ENCODE results near the gene UNC13A.
"Not testable (repeated sequence)": the region's sequence is repeated elsewhere in the genome, so short reads cannot be mapped to it uniquely, and the experiment has no call there.

The UNC13A gene

DNA sequence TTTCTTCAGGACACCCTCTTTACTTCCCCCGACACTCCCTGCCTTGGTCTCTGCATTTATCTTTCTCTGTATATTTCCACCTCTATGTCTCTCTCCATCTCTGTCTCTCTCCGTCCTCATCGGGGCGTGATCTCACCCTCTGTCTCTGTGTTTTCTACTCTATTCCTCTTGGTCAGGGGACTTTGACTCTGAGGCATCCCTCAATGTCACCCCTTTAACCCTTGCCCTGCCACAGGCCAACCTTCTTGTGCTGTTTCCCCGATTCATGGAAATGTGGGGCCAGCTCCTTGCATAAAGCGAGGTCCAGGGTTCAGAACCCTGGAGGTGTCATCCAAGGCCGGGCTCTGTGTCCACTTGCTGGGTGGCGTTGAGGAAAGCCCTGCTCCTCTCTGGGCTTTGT lies 85.9 kb downstream of the UNC13A start:
- no peak for DNase-seq
- Histone ChIP-seq H3K9ac (ENCODE audit: low read depth, low read length) (no peak overlapping the region), H3K9me3 (ENCODE audit: insufficient read depth, low read length, severe bottlenecking) (no peaks in the 10 kb centered on the region), H4K20me1 (ENCODE audit: insufficient read depth, low read length) (no peaks in the 10 kb centered on the region), H3K36me3 (ENCODE audit: insufficient read depth, low read length) (no peaks in the 10 kb centered on the region), H3K79me2 (ENCODE audit: insufficient read depth, low read length) (no peaks in the 10 kb centered on the region), H2AFZ (ENCODE audit: low read depth, low read length) (no peak overlapping the region), H3K4me3 (ENCODE audit: low read depth in 1 of 2, low read length in 2 of 2) (no peak overlapping the region), H3K27me3 (ENCODE audit: insufficient read depth, low read length, poor library complexity) (peaks cover 6% of the 10 kb centered on the region), H3K27ac (ENCODE audit: low read length) (no peak overlapping the region), H3K4me1 (ENCODE audit: insufficient read depth, low read length) (no peaks in the 10 kb centered on the region), H3K4me2 (ENCODE audit: insufficient read depth, low read length) (no peak overlapping the region)
- TF ChIP-seq EZH2 (IDR thresholded peaks at IDR 0.05; ENCODE audit: borderline replicate concordance, low read depth, low read length, severe bottlenecking): no peak
- TF ChIP-seq, protein P1, sequence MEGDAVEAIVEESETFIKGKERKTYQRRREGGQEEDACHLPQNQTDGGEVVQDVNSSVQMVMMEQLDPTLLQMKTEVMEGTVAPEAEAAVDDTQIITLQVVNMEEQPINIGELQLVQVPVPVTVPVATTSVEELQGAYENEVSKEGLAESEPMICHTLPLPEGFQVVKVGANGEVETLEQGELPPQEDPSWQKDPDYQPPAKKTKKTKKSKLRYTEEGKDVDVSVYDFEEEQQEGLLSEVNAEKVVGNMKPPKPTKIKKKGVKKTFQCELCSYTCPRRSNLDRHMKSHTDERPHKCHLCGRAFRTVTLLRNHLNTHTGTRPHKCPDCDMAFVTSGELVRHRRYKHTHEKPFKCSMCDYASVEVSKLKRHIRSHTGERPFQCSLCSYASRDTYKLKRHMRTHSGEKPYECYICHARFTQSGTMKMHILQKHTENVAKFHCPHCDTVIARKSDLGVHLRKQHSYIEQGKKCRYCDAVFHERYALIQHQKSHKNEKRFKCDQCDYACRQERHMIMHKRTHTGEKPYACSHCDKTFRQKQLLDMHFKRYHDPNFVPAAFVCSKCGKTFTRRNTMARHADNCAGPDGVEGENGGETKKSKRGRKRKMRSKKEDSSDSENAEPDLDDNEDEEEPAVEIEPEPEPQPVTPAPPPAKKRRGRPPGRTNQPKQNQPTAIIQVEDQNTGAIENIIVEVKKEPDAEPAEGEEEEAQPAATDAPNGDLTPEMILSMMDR (IDR thresholded peaks at IDR 0.05; ENCODE audit: borderline replicate concordance, extremely low read depth, low read length, poor library complexity, severe bottlenecking): no peak
- ATAC-seq (ENCODE audit: insufficient read depth, low read depth): no peak

DNA sequence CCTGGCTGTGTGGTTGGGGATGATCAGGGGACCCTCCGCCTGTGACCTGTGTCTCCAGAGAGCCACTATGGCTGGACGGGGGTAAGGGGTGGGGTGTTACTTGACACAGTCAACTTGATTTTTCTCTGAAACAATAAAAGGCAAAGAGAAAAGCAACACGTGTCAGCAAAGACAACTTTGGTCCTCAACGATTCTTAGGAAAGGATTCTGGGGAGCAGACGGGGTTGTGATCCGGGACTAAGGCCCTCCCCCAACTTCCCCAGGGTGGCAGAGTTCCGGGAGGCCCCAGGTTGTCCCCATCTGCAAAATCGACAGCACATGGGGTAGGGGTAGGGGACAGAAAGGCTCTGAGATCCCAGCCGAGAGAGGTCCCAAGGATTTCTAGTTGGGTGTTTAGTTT lies 86.5 kb downstream of the UNC13A start:
- Histone ChIP-seq H3K27ac (ENCODE audit: low read length) (no peak overlapping the region), H3K9ac (ENCODE audit: low read depth, low read length) (no peak overlapping the region), H3K36me3 (ENCODE audit: insufficient read depth, low read length) (no peaks in the 10 kb centered on the region), H4K20me1 (ENCODE audit: insufficient read depth, low read length) (no peaks in the 10 kb centered on the region), H3K4me2 (ENCODE audit: insufficient read depth, low read length) (no peak overlapping the region), H3K4me3 (ENCODE audit: low read depth in 1 of 2, low read length in 2 of 2) (no peak overlapping the region), H2AFZ (ENCODE audit: low read depth, low read length) (no peak overlapping the region), H3K9me3 (ENCODE audit: insufficient read depth, low read length, severe bottlenecking) (no peaks in the 10 kb centered on the region), H3K27me3 (ENCODE audit: insufficient read depth, low read length, poor library complexity) (peaks cover 6% of the 10 kb centered on the region), H3K4me1 (ENCODE audit: insufficient read depth, low read length) (no peaks in the 10 kb centered on the region), H3K79me2 (ENCODE audit: insufficient read depth, low read length) (no peaks in the 10 kb centered on the region)
- no peak for TF ChIP-seq EZH2 (IDR thresholded peaks at IDR 0.05; ENCODE audit: borderline replicate concordance, low read depth, low read length, severe bottlenecking)
- TF ChIP-seq, protein P1 (IDR thresholded peaks at IDR 0.05; ENCODE audit: borderline replicate concordance, extremely low read depth, low read length, poor library complexity, severe bottlenecking): no peak
- DNase-seq (no peak), ATAC-seq (ENCODE audit: insufficient read depth, low read depth) (no peak)

DNA sequence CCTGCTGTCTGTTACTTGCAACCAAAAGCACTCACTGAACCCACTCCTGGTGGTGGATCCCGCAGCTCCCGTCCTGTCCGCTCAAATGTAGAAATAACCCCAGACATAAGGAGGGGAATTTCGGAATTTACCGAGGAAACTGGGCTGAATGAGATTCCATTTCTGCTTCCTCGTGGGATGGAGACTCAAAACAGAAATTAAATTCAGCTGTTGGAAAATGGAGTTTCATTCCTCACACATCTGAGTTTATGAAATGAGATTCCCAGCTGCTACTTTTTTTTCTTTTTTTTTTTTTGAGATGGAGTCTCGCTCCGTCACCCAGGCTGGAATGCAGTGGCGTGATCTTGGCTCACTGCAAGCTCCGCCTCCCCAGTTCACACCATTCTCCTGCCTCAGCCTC lies 88.4 kb downstream of the UNC13A start:
- ATAC-seq (ENCODE audit: insufficient read depth, low read depth) (no peak), DNase-seq (no peak)
- Histone ChIP-seq H3K9me3 (ENCODE audit: insufficient read depth, low read length, severe bottlenecking) (no peaks in the 10 kb centered on the region), H3K27ac (ENCODE audit: low read length) (no peak overlapping the region), H3K4me1 (ENCODE audit: insufficient read depth, low read length) (no peaks in the 10 kb centered on the region), H3K27me3 (ENCODE audit: insufficient read depth, low read length, poor library complexity) (peaks cover 6% of the 10 kb centered on the region), H3K79me2 (ENCODE audit: insufficient read depth, low read length) (no peaks in the 10 kb centered on the region), H3K36me3 (ENCODE audit: insufficient read depth, low read length) (no peaks in the 10 kb centered on the region), H3K4me2 (ENCODE audit: insufficient read depth, low read length) (no peak overlapping the region), H4K20me1 (ENCODE audit: insufficient read depth, low read length) (no peaks in the 10 kb centered on the region), H3K4me3 (ENCODE audit: low read depth in 1 of 2, low read length in 2 of 2) (no peak overlapping the region), H3K9ac (ENCODE audit: low read depth, low read length) (no peak overlapping the region), H2AFZ (ENCODE audit: low read depth, low read length) (no peak overlapping the region)
- no peak for TF ChIP-seq EZH2 (IDR thresholded peaks at IDR 0.05; ENCODE audit: borderline replicate concordance, low read depth, low read length, severe bottlenecking)
- TF ChIP-seq, protein P1 (IDR thresholded peaks at IDR 0.05; ENCODE audit: borderline replicate concordance, extremely low read depth, low read length, poor library complexity, severe bottlenecking): no peak

DNA sequence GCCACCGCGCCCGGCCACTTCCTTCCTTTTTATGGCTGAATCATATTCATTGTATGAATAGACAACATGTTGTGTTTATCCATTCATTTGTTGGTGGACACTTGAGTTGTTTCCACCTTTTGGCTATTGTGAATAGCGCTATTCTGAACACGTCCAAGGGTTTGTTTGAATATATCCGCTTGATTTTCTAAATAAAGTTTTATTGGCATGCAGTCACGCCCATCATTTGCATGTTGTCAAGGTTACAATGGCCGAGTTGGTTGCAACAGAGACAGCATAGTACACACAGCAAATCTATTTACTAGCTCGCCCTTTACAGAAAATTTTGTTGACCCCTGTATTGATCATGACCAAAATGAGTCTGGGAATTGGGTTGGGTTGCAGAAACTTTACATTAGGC lies 89.2 kb downstream of the UNC13A start:
- H3K4me2 ChIP-seq (ENCODE audit: insufficient read depth, low read length): no peak overlapping the region
- H3K27ac ChIP-seq (ENCODE audit: low read length): no peak overlapping the region
- no peaks in the 10 kb centered on the region for H3K4me1 ChIP-seq (ENCODE audit: insufficient read depth, low read length)
- H3K4me3 ChIP-seq (ENCODE audit: low read depth in 1 of 2, low read length in 2 of 2): no peak overlapping the region
- H2AFZ ChIP-seq (ENCODE audit: low read depth, low read length): no peak overlapping the region
- no peak overlapping the region for H3K9ac ChIP-seq (ENCODE audit: low read depth, low read length)
- H3K79me2 ChIP-seq (ENCODE audit: insufficient read depth, low read length): no peaks in the 10 kb centered on the region
- H3K27me3 ChIP-seq (ENCODE audit: insufficient read depth, low read length, poor library complexity): peaks cover 6% of the 10 kb centered on the region
- ATAC-seq (ENCODE audit: insufficient read depth, low read depth) (no peak), DNase-seq (no peak)
- no peak for TF ChIP-seq EZH2 (IDR thresholded peaks at IDR 0.05; ENCODE audit: borderline replicate concordance, low read depth, low read length, severe bottlenecking)
- TF ChIP-seq, protein P1 (IDR thresholded peaks at IDR 0.05; ENCODE audit: borderline replicate concordance, extremely low read depth, low read length, poor library complexity, severe bottlenecking): no peak
- H3K9me3 ChIP-seq (ENCODE audit: insufficient read depth, low read length, severe bottlenecking): no peaks in the 10 kb centered on the region
- no peaks in the 10 kb centered on the region for H4K20me1 ChIP-seq (ENCODE audit: insufficient read depth, low read length)
- H3K36me3 ChIP-seq (ENCODE audit: insufficient read depth, low read length): no peaks in the 10 kb centered on the region

DNA sequence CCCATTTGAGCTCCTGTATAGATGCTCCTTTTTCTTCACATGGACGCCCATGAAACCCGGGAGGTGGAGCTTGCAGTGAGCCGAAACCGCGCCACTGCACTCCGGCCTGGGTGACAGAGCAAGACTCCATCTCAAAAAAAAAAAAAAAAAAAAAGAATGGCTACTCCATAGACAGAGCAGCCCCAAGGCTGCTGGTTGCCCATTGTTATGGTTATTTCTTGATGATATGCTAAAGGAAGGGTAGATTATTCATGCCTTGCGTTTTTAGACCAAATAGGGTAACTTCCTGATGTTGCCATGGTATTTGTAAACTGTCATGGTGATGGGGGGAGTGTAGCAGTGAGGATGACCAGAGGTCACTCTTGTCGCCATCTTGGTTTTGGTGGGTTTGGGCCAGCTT lies 90.1 kb downstream of the UNC13A start:
- H3K27ac ChIP-seq (ENCODE audit: low read length); H4K20me1 ChIP-seq (ENCODE audit: insufficient read depth, low read length); H3K4me2 ChIP-seq (ENCODE audit: insufficient read depth, low read length); H3K36me3 ChIP-seq (ENCODE audit: insufficient read depth, low read length); ATAC-seq (ENCODE audit: insufficient read depth, low read depth); H3K27me3 ChIP-seq (ENCODE audit: insufficient read depth, low read length, poor library complexity); H3K9me3 ChIP-seq (ENCODE audit: insufficient read depth, low read length, severe bottlenecking); H3K79me2 ChIP-seq (ENCODE audit: insufficient read depth, low read length); H3K4me1 ChIP-seq (ENCODE audit: insufficient read depth, low read length); DNase-seq; H3K9ac ChIP-seq (ENCODE audit: low read depth, low read length); H2AFZ ChIP-seq (ENCODE audit: low read depth, low read length); H3K4me3 ChIP-seq (ENCODE audit: low read depth in 1 of 2, low read length in 2 of 2): not testable (repeated sequence)
